Kidney (tissue), 14 donors: Measurements from ENCODE around the gene NTMT1. TPM values are rescaled to one million over a fixed set of nuclear protein-coding genes. Genes with fewer than 3 reads are reported as not detected.
A peak's percentile ranks its signal among the peaks of the same experiment; 100 is the strongest.

ENCODE experiments used
- DNase-seq, 5 donors: peaks; one replicate each; pipeline ENCODE4 v3.0.0-alpha.2; 2013 to 2020
- FAIRE-seq: peaks from 2 replicates; lab custom pipeline; 2012; peaks lifted over from hg19 to GRCh38; lab: Jason Lieb, UNC
- H3K27ac ChIP-seq, 2 donors: one replicate each; pipeline ENCODE4 v1.7.0; 2013; ENCODE audit warnings: low read depth in 2 of 2, low read length in 2 of 2, inconsistent platforms in 1 of 2
- H3K27me3 ChIP-seq: one replicate; pipeline ENCODE4 v1.7.1; 2013; ENCODE audit warnings: low read length, inconsistent platforms; ENCODE audit not compliant: control insufficient read depth, insufficient read depth
- H3K36me3 ChIP-seq, 3 donors: one replicate each; pipeline versions ENCODE4 v1.7.0 to v1.7.1; 2013; ENCODE audit warnings: low read length in 3 of 3, control low read depth in 1 of 3, inconsistent platforms in 1 of 3; ENCODE audit not compliant: insufficient read depth in 3 of 3, control insufficient read depth in 2 of 3
- H3K4me1 ChIP-seq, 3 donors: one replicate each; pipeline versions ENCODE4 v1.7.0 to v1.7.1; 2013; ENCODE audit warnings: low read length in 3 of 3, inconsistent platforms in 1 of 3, low read depth in 1 of 3; ENCODE audit not compliant: control insufficient read depth in 2 of 3, insufficient read depth in 2 of 3
- H3K4me3 ChIP-seq, 3 donors: one replicate each; pipeline versions ENCODE4 v1.7.0 to v1.8.1; 2013; ENCODE audit warnings: low read length in 3 of 3, control low read depth in 1 of 3, inconsistent platforms in 1 of 3
- H3K9ac ChIP-seq, 3 donors: one replicate each; pipeline versions ENCODE4 v1.7.0 to v1.7.1; 2013; ENCODE audit warnings: low read length in 3 of 3, control low read depth in 1 of 3, inconsistent platforms in 1 of 3
- H3K9me3 ChIP-seq, 3 donors: one replicate each; pipeline versions ENCODE4 v1.7.0 to v1.7.1; 2013; ENCODE audit warnings: low read length in 3 of 3, control low read depth in 1 of 3, inconsistent platforms in 1 of 3; ENCODE audit not compliant: control insufficient read depth in 2 of 3, insufficient read depth in 1 of 3
- intact Hi-C: fragments of 100-400 bp; cut with DNase I; formaldehyde crosslinking; loops from one replicate; pipeline ENCODE4 v1.11.1; 2022
- polyA plus RNA-seq: library from polyadenylated mRNA; stranded (reverse); fragments of 350-450 nt; fragmentation: Illumina TruSeq; extraction: RNeasy Lipid Tissue Mini Kit (QIAGEN cat#74804); gene quantifications from one replicate; pipeline ENCODE4 v1.2.3, GENCODE V29; 2014; ENCODE audit warnings: low read depth, low replicate concordance; ENCODE audit not compliant: insufficient read depth
- total RNA-seq: library from RNA; stranded (reverse); fragmentation: NEBNext Ultra II Directional; extraction: Animal tissue kit (Norgen Biotek cat#: 25700); gene quantifications from one replicate; pipeline ENCODE4 v1.2.1, GENCODE V29; 2021
- TF ChIP-seq, protein P1 (sequence below): IDR thresholded peaks from 3 replicates; pipeline ENCODE4 v1.5.1; 2012; ENCODE audit warnings: mild to moderate bottlenecking, moderate library complexity, borderline replicate concordance; ENCODE audit not compliant: insufficient read depth; ENCODE audit errors: extremely low read depth
- donor health status: control.
- donor health status: control.
- donor health status: control.
- donor health status: control.
- donor health status: control.
- donor health status: DM: yes; HTN: yes; CAD: no.
- donor health status: Normal renal cell carcinoma (clear cell type).

Gene NTMT1
- total and polyA plus RNA-seq, 2 donors from 2014 or later, result 32.6 to 61.2 TPM

DNA sequence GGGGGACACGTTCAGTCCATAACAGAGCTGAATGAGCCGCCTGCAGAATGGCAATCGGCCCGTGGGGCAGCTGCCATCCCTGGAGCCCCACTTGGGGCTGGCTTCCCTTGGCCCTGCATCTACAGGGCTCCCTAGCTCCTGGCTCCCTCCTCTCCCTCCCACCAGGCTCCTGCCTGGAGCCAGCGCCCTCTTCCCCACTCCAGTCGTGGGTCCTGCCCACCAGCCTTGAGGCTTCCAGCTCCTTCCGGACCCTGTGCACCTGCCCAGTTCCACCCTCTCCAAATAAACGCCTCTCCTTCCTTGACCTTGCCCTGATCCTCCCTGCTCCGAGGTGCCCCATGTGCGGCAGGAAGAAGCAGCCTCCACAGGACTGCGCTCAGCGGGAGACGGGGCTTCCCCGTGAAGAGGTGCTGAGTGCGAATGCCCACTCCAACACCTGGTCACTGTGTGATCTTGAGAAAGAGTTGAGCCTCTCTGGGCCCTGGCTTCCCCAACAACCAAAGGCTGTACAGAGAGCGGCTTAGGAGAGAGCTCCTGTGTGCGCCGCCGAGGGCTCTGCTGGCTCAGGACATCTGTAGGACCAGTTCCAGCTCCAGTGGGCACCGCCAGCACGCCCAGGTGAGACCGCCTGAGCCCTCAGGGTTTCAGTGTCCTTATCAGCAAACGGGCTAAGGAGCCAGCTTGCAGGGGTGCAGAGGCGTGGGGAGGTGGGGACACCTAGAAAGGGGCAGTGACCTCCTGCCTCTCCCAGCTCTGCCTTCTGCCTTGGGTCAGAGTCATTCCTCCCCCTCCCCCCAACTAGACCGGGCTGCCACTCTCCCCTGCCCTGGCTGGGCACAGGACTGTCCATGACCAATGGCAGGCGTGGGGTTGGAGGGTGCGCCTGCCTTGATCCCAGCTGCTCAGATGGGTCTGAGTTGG lies 17.1 kb upstream of the NTMT1 start:
- peak in 2 of 5 donors; percentile 75 to 86 for DNase-seq
- no peak for FAIRE-seq
- intact Hi-C loops, result loop anchor here (10.0 kb wide), 1 partner anchor 114 kb away; no protein-coding TSS in a partner anchor

DNA sequence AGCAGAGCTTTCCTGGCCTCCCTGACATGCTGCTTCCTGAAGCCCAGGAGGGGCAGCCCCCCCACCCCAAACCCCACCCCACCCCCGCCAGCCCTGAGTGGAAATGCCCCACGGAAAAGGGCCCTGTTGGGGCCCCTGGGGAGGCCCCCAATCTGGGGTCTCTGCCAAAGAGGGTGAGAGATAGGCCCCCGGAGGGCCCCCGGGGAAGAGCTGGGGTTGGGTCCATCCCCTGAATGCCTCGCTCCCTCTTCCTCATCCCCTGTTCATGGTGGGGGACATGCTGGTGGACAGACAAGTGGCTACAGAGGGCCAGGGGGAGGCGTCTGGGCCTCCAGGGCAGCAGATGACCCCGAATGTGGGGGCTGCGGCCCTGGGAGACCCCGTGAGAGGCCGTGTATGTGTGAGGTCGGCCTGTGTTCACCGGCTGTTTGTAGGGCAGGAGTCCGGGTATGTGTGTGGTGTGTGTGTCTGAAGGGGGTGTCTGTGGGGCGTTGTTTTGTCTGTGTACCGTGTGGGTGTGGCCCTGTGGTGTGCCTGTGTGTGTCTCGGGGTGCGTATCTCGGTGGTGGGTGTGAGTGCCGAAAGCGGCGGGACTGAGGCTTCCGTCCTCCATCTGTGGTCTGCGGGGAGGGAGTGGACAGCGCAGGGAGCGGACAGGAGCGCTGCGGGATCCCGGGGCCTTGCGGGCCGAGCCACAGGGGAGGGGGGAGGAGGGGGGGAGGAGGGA lies 16.3 kb upstream of the NTMT1 start:
- Histone ChIP-seq H3K36me3 (no peaks in the 10 kb centered on the region), H3K27ac (peak overlapping the region; percentile 80 to 92), H3K4me1 (peaks cover 0 to 34% (median 18%) of the 10 kb centered on the region in 3 donors), H3K4me3 (peak overlapping the region in 2 of 3 donors; percentile 9 to 26), H3K27me3 (no peaks in the 10 kb centered on the region), H3K9me3 (no peaks in the 10 kb centered on the region), H3K9ac (peak overlapping the region in 2 of 3 donors; percentile 43 to 46)
- intact Hi-C loops, result loop anchor here (10.0 kb wide), 1 partner anchor 115 kb away; no protein-coding TSS in a partner anchor
- DNase-seq (peak in 4 of 5 donors; percentile 61 to 88 (median 77)), FAIRE-seq (no peak)
- TF ChIP-seq, protein P1, sequence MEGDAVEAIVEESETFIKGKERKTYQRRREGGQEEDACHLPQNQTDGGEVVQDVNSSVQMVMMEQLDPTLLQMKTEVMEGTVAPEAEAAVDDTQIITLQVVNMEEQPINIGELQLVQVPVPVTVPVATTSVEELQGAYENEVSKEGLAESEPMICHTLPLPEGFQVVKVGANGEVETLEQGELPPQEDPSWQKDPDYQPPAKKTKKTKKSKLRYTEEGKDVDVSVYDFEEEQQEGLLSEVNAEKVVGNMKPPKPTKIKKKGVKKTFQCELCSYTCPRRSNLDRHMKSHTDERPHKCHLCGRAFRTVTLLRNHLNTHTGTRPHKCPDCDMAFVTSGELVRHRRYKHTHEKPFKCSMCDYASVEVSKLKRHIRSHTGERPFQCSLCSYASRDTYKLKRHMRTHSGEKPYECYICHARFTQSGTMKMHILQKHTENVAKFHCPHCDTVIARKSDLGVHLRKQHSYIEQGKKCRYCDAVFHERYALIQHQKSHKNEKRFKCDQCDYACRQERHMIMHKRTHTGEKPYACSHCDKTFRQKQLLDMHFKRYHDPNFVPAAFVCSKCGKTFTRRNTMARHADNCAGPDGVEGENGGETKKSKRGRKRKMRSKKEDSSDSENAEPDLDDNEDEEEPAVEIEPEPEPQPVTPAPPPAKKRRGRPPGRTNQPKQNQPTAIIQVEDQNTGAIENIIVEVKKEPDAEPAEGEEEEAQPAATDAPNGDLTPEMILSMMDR, result no peak

More for the DNA sequence above, 17.1 kb upstream of the NTMT1 start:
- Histone ChIP-seq H3K9me3 (no peaks in the 10 kb centered on the region), H3K4me3 (no peak overlapping the region), H3K4me1 (peaks cover 0 to 30% (median 18%) of the 10 kb centered on the region in 3 donors), H3K27me3 (no peaks in the 10 kb centered on the region), H3K9ac (peak overlapping the region in 1 of 3 donors; percentile 34), H3K36me3 (no peaks in the 10 kb centered on the region), H3K27ac (peak overlapping the region; percentile 59 to 80)
- TF ChIP-seq, protein P1, result no peak

DNA sequence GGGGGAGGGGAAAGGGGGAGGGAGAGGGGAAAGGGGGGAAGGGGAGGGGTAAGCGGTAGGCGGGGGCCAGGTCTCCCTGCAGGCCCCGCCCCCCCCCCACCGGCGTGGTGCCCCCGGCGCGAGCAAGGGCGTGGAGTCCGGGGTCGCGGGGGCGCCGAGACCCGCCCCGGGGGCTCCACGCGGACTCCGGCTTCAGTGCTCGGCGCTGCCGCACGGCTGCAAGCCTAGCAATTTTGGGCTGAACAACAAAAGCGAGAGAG lies 15.8 kb upstream of the NTMT1 start:
- DNase-seq, result no peak
- no peak for FAIRE-seq
- no peaks in the 10 kb centered on the region for H3K27me3 ChIP-seq
- no peaks in the 10 kb centered on the region for H3K36me3 ChIP-seq
- TF ChIP-seq, protein P1, result no peak
- peaks cover 0 to 34% (median 18%) of the 10 kb centered on the region in 3 donors for H3K4me1 ChIP-seq
- peak overlapping the region in 1 of 3 donors; percentile 98 for H3K9ac ChIP-seq
- H3K4me3 ChIP-seq, result peak overlapping the region in 1 of 3 donors; percentile 74
- intact Hi-C loops, result no loop called here
- no peaks in the 10 kb centered on the region for H3K9me3 ChIP-seq
- peak overlapping the region; percentile 85 to 87 for H3K27ac ChIP-seq
